LNCAP (cell line): ENCODE results near the gene SEMA3F.

ENCODE experiments used
- CTCF ChIP-seq: fragments of 450-650 bp; IDR thresholded peaks from 2 replicates; pipeline ENCODE4 v1.5.1; 2017; ENCODE audit warnings: mild to moderate bottlenecking

Gene SEMA3F

DNA sequence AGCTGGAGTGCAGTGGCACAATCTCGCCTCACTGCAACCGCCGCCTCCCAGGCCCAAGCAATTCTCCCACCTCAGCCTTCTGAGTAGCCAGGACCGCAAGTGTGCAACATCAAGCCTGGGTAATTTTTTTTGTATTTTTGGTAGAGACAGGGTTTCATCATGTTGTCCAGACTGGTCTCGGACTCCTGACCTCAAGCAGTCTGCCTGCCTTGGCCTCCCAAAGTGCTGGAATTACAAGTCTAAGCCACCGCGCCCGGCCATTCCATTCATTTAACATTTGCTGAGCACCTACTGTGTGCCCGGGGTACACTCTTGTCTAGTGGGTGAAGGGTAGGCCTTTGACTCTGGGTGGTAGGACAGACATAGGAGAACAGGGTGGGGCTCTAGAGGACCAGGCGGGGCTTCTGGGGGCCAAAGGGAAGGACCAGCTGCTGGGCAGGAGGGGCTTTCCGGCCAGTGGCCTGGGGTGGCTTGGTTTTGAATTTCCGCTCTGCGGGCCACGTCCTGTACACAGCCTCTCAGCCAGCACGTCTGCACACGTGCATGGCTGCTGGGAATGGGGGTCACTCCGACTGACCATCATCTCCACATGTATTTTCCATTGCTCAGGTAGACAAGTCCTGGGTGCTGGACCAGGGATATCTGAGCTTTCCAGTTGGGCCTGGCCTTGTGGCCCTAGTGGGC lies 52.4 kb downstream of the SEMA3F start:
- no peak for TF ChIP-seq CTCF

DNA sequence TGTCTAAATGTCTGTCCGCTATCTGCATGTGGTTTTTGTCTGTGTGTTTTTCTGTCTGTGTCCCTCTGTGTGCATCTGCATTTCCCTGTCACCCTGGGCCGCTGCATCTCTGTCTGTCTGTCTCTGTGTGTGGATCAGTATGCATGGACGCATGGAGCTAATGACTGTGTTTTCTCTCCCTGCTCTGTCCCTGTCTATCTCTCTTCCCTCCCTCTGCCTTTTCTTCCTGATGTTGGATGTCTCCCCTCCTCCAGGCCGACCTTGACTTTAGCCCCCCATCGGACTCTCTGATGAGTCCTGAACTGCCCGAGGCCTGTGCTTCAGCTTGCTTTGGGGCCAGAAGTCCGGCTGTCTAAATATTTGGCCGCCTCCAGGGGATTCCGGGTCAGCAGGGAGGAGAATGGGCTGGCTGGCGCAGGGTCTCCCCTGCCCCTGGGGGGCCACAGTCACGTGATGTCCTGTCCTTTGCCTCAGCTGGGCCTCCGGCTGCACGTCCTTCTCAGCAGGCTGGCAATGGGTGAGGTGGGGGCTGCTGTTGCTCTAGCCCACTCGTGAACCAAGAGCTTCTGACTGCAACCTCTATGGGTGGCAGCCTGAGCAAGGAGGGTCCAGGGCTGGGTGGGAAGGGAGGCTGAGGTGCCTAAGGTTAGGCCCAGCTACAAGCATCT lies 53.7 kb downstream of the SEMA3F start:
- TF ChIP-seq CTCF: no peak

GRCh38 chr3:50210176-50210509 lies 55.0 kb downstream of the SEMA3F start:
- TF ChIP-seq CTCF: no peak

- TF ChIP-seq CTCF: no peak
Measured at GRCh38 chr3:50210510-50211367, 55.6 kb downstream of the SEMA3F start.

GRCh38 chr3:50211930-50212329 lies 56.8 kb downstream of the SEMA3F start:
- no peak for TF ChIP-seq CTCF

DNA sequence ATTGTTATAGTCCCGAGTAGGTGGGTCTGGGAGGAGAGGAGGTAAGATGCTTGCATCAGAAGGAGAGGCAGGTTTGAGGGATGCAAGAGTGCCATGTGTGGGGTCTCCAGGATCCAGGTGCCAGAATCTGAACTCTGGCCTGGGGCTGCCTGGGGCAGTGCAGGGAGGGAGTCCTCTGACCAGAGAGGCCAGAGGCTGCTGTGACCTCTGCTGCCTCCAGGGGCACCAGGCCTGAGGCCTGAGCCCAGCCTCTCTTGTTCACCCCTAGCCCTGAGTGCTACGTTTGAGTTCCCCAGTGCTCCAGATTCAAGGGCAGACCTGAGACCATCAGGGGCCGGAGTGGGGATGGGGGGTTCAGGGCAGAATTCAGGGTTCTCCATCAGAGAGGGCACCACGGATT lies 57.4 kb downstream of the SEMA3F start:
- TF ChIP-seq CTCF: no peak

- no peak for TF ChIP-seq CTCF
Measured at GRCh38 chr3:50212971-50213370, 57.8 kb downstream of the SEMA3F start.
